Measurements from ENCODE around the gene RPS5. TPM values are rescaled to one million over a fixed set of nuclear protein-coding genes. Genes with fewer than 3 reads are reported as not detected.

The RPS5 gene
- total and polyA plus RNA-seq, 9 of the 15 experiments (the other 6 are each of a cell fraction or from before 2014, with no cell fraction given) = 1,228 to 3,570 (median 2,484) TPM

DNA sequence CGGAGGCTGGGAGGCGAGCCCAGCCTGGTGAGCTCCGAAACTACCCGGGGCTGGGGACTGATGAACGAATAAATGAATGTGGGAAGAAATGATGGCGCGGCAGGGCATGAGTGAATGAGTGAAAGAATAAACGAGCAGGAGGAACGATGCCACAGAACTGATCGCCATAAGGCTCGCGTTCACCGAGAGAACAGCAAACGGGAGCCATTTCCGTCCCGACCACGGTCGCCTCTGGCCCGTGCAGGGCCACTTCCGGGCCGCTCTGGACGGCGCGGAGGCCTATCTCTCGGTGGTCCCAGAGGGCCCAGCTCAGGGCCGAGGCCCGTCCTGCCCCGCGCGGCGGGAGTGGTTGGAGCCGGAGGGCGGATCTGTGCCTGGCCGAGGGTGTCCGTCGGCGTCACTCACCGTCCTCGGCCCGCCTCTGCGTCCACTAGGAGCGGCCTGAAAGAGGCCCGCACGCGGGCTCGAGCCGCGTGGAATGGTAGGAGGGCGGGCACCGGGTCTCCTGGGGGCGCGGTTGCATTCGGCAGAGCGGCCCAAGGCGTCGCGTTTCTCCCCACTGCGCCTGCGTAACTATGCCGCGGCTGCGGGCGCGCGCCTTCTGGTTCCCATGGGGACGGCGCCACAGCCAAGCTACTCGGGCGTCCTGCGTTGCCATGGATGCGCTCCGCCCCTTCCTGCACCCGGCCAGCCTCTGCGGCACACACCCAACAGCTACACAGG is 24.6 kb upstream of the RPS5 start, which contains the start of gene ZNF497 (continued):
- TF ChIP-seq, protein P1, sequence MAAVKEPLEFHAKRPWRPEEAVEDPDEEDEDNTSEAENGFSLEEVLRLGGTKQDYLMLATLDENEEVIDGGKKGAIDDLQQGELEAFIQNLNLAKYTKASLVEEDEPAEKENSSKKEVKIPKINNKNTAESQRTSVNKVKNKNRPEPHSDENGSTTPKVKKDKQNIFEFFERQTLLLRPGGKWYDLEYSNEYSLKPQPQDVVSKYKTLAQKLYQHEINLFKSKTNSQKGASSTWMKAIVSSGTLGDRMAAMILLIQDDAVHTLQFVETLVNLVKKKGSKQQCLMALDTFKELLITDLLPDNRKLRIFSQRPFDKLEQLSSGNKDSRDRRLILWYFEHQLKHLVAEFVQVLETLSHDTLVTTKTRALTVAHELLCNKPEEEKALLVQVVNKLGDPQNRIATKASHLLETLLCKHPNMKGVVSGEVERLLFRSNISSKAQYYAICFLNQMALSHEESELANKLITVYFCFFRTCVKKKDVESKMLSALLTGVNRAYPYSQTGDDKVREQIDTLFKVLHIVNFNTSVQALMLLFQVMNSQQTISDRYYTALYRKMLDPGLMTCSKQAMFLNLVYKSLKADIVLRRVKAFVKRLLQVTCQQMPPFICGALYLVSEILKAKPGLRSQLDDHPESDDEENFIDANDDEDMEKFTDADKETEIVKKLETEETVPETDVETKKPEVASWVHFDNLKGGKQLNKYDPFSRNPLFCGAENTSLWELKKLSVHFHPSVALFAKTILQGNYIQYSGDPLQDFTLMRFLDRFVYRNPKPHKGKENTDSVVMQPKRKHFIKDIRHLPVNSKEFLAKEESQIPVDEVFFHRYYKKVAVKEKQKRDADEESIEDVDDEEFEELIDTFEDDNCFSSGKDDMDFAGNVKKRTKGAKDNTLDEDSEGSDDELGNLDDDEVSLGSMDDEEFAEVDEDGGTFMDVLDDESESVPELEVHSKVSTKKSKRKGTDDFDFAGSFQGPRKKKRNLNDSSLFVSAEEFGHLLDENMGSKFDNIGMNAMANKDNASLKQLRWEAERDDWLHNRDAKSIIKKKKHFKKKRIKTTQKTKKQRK (IDR thresholded peaks at IDR 0.05; ENCODE audit: borderline replicate concordance, low read depth, low read length) = no peak
- TF ChIP-seq ZNF77 (CRISPR knock-in tag; IDR thresholded peaks at IDR 0.05) = no peak
- TF ChIP-seq ARNT (IDR thresholded peaks at IDR 0.05) = peak in 1 of 2 experiments; percentile 64; a peak in 2 of 4 replicates
- TF ChIP-seq RBM25 (IDR thresholded peaks at IDR 0.05; ENCODE audit: low read depth, low read length, severe bottlenecking) = peak; percentile 62
- TF ChIP-seq, protein P2, sequence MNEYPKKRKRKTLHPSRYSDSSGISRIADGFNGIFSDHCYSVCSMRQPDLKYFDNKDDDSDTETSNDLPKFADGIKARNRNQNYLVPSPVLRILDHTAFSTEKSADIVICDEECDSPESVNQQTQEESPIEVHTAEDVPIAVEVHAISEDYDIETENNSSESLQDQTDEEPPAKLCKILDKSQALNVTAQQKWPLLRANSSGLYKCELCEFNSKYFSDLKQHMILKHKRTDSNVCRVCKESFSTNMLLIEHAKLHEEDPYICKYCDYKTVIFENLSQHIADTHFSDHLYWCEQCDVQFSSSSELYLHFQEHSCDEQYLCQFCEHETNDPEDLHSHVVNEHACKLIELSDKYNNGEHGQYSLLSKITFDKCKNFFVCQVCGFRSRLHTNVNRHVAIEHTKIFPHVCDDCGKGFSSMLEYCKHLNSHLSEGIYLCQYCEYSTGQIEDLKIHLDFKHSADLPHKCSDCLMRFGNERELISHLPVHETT (CRISPR knock-in tag; conservative IDR thresholded peaks at IDR 0.05 in 1 of 2, IDR thresholded peaks at IDR 0.05 in 1 of 2) = peak in 1 of 2 experiments; percentile 87; a peak in 2 of 4 replicates
- peak; percentile 87 for TF ChIP-seq MYC (IDR thresholded peaks at IDR 0.05; ENCODE audit: low read depth, low read length)
- TF ChIP-seq MYC (CRISPR knock-in tag; IDR thresholded peaks at IDR 0.05; ENCODE audit: borderline replicate concordance, low read depth) = peak; percentile 69; the same call in 1 of the 2 replicates
- 0 out of 2 replicates have a peak, but pooled peaks have one; percentile 34 for TF ChIP-seq HEY1 (CRISPR knock-in tag; IDR thresholded peaks at IDR 0.05; ENCODE audit: borderline replicate concordance)
- TF ChIP-seq HMG20A (CRISPR knock-in tag; conservative IDR thresholded peaks at IDR 0.05) = no peak
- no peak for TF ChIP-seq BACH1 (tag; IDR thresholded peaks at IDR 0.05)
- no peak; the same call in 1 of the 2 replicates for TF ChIP-seq JUN (IDR thresholded peaks at IDR 0.05; ENCODE audit: borderline replicate concordance, low read depth, low read length)
- TF ChIP-seq JUN (CRISPR knock-in tag; IDR thresholded peaks at IDR 0.05; ENCODE audit: borderline replicate concordance) = no peak
- no peak; a peak in 1 of 4 replicates for TF ChIP-seq RAD21 (CRISPR knock-in tag; conservative IDR thresholded peaks at IDR 0.05 in 1 of 2, IDR thresholded peaks at IDR 0.05 in 1 of 2)
- no peak for TF ChIP-seq MECOM (CRISPR knock-in tag; IDR thresholded peaks at IDR 0.05)
- no peak for TF ChIP-seq SNRNP70 (optimal IDR thresholded peaks at IDR 0.05; ENCODE audit: low read depth, low read length)
- TF ChIP-seq RBFOX2 (IDR thresholded peaks at IDR 0.05; ENCODE audit: low read depth, low read length) = peak; percentile 96
- TF ChIP-seq TEAD1 (CRISPR knock-in tag; IDR thresholded peaks at IDR 0.05) = peak in 1 of 2 experiments; percentile 88; a peak in 1 of 4 replicates
- TF ChIP-seq SRSF1 (IDR thresholded peaks at IDR 0.05; ENCODE audit: low read depth, low read length) = no peak
- TF ChIP-seq, protein P3, sequence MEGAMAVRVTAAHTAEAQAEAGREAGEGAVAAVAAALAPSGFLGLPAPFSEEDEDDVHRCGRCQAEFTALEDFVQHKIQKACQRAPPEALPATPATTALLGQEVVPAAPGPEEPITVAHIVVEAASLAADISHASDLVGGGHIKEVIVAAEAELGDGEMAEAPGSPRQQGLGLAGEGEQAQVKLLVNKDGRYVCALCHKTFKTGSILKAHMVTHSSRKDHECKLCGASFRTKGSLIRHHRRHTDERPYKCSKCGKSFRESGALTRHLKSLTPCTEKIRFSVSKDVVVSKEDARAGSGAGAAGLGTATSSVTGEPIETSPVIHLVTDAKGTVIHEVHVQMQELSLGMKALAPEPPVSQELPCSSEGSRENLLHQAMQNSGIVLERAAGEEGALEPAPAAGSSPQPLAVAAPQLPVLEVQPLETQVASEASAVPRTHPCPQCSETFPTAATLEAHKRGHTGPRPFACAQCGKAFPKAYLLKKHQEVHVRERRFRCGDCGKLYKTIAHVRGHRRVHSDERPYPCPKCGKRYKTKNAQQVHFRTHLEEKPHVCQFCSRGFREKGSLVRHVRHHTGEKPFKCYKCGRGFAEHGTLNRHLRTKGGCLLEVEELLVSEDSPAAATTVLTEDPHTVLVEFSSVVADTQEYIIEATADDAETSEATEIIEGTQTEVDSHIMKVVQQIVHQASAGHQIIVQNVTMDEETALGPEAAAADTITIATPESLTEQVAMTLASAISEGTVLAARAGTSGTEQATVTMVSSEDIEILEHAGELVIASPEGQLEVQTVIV (CRISPR knock-in tag; IDR thresholded peaks at IDR 0.05; ENCODE audit: borderline replicate concordance) = no peak
- TF ChIP-seq FOXJ3 (CRISPR knock-in tag; IDR thresholded peaks at IDR 0.05) = peak; percentile 76; the same call in 1 of the 2 replicates
